ENCODE measurements around the gene MEF2A.

MEF2A gene

GRCh38 chr15:99554880-99555488 lies 10.8 kb upstream of the MEF2A start:
- TF ChIP-seq POLR2A (IDR thresholded peaks at IDR 0.05; ENCODE audit: low read length) (no peak), GATA1 (IDR thresholded peaks at IDR 0.05; ENCODE audit: low read depth, low read length) (no peak)

GRCh38 chr15:99556011-99556410 lies 9.8 kb upstream of the MEF2A start:
- TF ChIP-seq GATA1 (IDR thresholded peaks at IDR 0.05; ENCODE audit: low read depth, low read length) = no peak
- no peak for TF ChIP-seq POLR2A (IDR thresholded peaks at IDR 0.05; ENCODE audit: low read length)

More at GRCh38 chr15:99554880-99555488, 10.8 kb upstream of the MEF2A start:
- DNase-seq = no peak

GRCh38 chr15:99556578-99556977 lies 9.2 kb upstream of the MEF2A start:
- DNase-seq = no peak
- no peak for TF ChIP-seq GATA1 (IDR thresholded peaks at IDR 0.05; ENCODE audit: low read depth, low read length)
- TF ChIP-seq POLR2A (IDR thresholded peaks at IDR 0.05; ENCODE audit: low read length) = no peak

More at GRCh38 chr15:99556011-99556410, 9.8 kb upstream of the MEF2A start:
- DNase-seq = peak; percentile 61 to 80

- TF ChIP-seq POLR2A (IDR thresholded peaks at IDR 0.05; ENCODE audit: low read length) = no peak
- no peak for TF ChIP-seq GATA1 (IDR thresholded peaks at IDR 0.05; ENCODE audit: low read depth, low read length)
- DNase-seq = no peak
Observed at GRCh38 chr15:99558084-99558483, 7.7 kb upstream of the MEF2A start.

- no peak for DNase-seq
- TF ChIP-seq POLR2A (IDR thresholded peaks at IDR 0.05; ENCODE audit: low read length) (no peak), GATA1 (IDR thresholded peaks at IDR 0.05; ENCODE audit: low read depth, low read length) (no peak)
Observed at GRCh38 chr15:99558571-99558970, 7.2 kb upstream of the MEF2A start.

- TF ChIP-seq GATA1 (IDR thresholded peaks at IDR 0.05; ENCODE audit: low read depth, low read length) (no peak), POLR2A (IDR thresholded peaks at IDR 0.05; ENCODE audit: low read length) (no peak)
- DNase-seq = no peak
Observed at GRCh38 chr15:99561476-99562230, 4.1 kb upstream of the MEF2A start.

GRCh38 chr15:99562238-99562637 lies 3.5 kb upstream of the MEF2A start:
- no peak for DNase-seq
- no peak for TF ChIP-seq POLR2A (IDR thresholded peaks at IDR 0.05; ENCODE audit: low read length)
- TF ChIP-seq GATA1 (IDR thresholded peaks at IDR 0.05; ENCODE audit: low read depth, low read length) = no peak

GRCh38 chr15:99564221-99565048 lies 1.3 kb upstream of the MEF2A start:
- DNase-seq = peak; percentile 37 to 51
- TF ChIP-seq POLR2A (IDR thresholded peaks at IDR 0.05; ENCODE audit: low read length) (no peak), GATA1 (IDR thresholded peaks at IDR 0.05; ENCODE audit: low read depth, low read length) (no peak)

- no peak for DNase-seq
- TF ChIP-seq GATA1 (IDR thresholded peaks at IDR 0.05; ENCODE audit: low read depth, low read length) (no peak), POLR2A (IDR thresholded peaks at IDR 0.05; ENCODE audit: low read length) (no peak)
Observed at GRCh38 chr15:99565049-99565298, 810 bp upstream of the MEF2A start.

GRCh38 chr15:99566157-99566897 lies 543 bp downstream of the MEF2A start:
- peak; percentile 65 to 81 for DNase-seq
- no peak for TF ChIP-seq POLR2A (IDR thresholded peaks at IDR 0.05; ENCODE audit: low read length)
- no peak for TF ChIP-seq GATA1 (IDR thresholded peaks at IDR 0.05; ENCODE audit: low read depth, low read length)

GRCh38 chr15:99568625-99569352 lies 3.0 kb downstream of the MEF2A start:
- DNase-seq = peak in 1 of 2 experiments; percentile 20
- TF ChIP-seq GATA1 (IDR thresholded peaks at IDR 0.05; ENCODE audit: low read depth, low read length) (no peak), POLR2A (IDR thresholded peaks at IDR 0.05; ENCODE audit: low read length) (no peak)

- TF ChIP-seq POLR2A (IDR thresholded peaks at IDR 0.05; ENCODE audit: low read length) = no peak
- no peak for TF ChIP-seq GATA1 (IDR thresholded peaks at IDR 0.05; ENCODE audit: low read depth, low read length)
- DNase-seq = no peak
Observed at GRCh38 chr15:99571299-99571698, 5.5 kb downstream of the MEF2A start.

GRCh38 chr15:99574048-99574447 lies 8.3 kb downstream of the MEF2A start:
- DNase-seq = no peak
- TF ChIP-seq GATA1 (IDR thresholded peaks at IDR 0.05; ENCODE audit: low read depth, low read length) (no peak), POLR2A (IDR thresholded peaks at IDR 0.05; ENCODE audit: low read length) (no peak)

Data from erythroblast (primary cell).